NT2/D1 (cell line): ENCODE measurements around the gene UPP2.

Experiments used
- SUZ12 ChIP-seq: IDR thresholded peaks from 2 replicates; pipeline ENCODE4 v1.6.1; 2011; ENCODE audit not compliant: insufficient read length, insufficient read depth; ENCODE audit errors: extremely low read depth
- YY1 ChIP-seq: IDR thresholded peaks from 2 replicates; pipeline ENCODE4 v1.6.1; 2011; ENCODE audit not compliant: insufficient read length, insufficient read depth

- TF ChIP-seq YY1 (no peak), SUZ12 (no peak)
Measured at GRCh38 chr2:158154596-158154995, 52.9 kb downstream of the UPP2 start.
